ENCODE results near the gene WNK2.

DNA sequence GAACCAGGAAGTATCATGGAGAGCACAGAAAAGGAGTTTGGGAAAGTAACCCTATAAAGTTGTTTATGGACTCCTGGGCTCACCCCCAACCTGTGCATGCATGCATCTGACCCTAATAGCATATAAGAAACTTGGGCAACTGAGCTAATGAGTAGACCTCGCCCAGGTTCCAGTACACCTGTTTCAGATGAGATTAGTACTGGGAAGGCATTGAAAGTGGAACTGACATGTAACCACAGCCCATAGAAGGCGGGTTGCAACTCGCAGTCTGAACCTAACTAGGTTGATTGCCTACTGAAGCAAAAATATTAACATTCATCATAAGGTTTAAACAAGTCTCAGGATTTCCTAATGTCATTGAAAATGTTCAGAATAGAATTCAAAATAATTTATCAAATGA is 87.0 kb downstream of the WNK2 start:
- TF ChIP-seq POLR2A (IDR thresholded peaks at IDR 0.05) = no peak
- TF ChIP-seq, protein P1, sequence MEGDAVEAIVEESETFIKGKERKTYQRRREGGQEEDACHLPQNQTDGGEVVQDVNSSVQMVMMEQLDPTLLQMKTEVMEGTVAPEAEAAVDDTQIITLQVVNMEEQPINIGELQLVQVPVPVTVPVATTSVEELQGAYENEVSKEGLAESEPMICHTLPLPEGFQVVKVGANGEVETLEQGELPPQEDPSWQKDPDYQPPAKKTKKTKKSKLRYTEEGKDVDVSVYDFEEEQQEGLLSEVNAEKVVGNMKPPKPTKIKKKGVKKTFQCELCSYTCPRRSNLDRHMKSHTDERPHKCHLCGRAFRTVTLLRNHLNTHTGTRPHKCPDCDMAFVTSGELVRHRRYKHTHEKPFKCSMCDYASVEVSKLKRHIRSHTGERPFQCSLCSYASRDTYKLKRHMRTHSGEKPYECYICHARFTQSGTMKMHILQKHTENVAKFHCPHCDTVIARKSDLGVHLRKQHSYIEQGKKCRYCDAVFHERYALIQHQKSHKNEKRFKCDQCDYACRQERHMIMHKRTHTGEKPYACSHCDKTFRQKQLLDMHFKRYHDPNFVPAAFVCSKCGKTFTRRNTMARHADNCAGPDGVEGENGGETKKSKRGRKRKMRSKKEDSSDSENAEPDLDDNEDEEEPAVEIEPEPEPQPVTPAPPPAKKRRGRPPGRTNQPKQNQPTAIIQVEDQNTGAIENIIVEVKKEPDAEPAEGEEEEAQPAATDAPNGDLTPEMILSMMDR (IDR thresholded peaks at IDR 0.05) = no peak
